Dermis lymphatic vessel endothelial cell (primary cell): ENCODE measurements around the gene ZNF836. TPM values are rescaled to one million over a fixed set of nuclear protein-coding genes. Genes with fewer than 3 reads are reported as not detected.

Experiments used
- total RNA-seq: library from RNA; depleted of rRNA; stranded (reverse); fragments of >200 nt; gene quantifications from 2 replicates; pipeline ENCODE4 v1.2.1, GENCODE V29; 2014

The ZNF836 gene
- 7.3 and 11.1 TPM in 2 replicates for total RNA-seq

DNA sequence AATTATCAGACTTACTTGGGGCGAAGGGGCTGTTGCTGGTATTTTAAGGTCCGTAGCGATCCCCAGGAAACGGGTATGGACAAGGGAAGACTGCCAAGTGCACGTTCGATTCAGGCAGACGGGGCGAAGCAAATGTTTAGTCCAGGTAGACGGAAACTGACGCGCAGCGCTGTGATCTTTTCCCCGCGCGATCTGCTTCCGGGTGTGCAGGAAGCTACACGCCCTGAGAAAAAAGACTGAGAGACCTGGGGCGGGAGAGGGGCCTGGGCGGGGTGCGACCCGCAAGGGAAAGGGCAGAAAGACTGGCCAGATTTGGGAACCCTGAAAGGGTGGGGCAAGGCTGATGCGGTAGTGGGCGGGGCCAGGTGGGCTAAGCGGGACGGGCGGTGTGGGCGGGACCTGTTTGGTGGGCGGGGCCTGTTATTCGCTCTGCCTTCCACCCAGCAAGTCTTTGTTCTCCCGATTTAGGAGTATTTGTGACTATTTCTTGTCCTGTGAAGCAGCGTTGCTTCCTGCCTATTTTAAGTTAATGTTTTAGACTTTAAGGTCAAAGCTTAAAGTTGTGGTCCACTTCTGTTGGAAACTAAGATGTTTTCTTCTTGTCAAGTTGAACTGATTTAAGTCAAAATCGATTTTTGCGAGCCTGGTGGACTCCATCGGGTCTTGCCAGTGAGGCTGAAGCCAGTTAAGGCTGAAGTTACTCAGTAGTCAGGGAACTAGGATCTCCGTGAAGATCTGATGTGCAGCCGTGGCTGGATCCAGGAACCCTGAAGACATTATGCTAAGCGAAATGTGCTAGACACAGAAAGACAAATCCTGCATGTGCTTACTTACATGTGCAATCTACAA, at the start of gene ZNF836:
Gene ZNF836 (minus strand): TSS at position 301 of the 849 bp plus-strand sequence. CDS start 3,549 bp downstream, outside the sequence.

DNA sequence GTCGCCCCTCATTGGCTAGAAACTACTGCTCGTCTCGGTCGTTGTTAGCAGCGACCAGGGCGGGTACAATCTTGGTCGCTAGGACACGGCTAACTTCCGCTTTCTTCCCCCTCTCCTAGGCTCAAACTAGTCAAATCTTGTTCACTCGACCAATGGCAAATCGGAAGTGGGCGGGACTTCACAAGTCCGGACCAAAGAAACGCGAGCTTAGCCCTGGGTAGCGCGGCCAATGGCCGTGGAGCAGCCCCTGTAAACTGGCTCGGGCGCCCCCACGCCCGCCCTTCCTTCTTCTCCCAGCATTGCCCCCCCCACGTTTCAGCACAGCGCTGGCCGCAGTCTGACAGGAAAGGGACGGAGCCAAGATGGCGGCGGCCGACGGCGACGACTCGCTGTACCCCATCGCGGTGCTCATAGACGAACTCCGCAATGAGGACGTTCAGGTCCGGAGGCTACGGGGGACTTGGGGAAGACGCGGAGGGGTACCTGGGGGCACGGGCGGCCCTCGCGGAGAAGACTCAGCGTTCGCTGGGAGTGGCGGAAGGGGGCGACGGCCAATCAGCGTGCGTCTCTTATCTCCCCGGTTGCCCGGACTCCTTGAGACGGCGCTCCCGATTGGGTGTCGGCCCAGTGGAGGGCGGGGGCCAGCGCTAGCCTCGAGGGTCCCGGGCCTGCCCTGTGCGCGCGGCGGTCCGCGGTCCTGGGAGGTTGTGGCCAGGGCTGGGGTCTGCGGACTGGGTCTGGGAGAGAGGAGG, 18.5 kb upstream of the ZNF836 start, which contains the start of gene PPP2R1A:
Gene PPP2R1A (plus strand): TSS at position 318 of the 752 bp plus-strand sequence. CDS start 45 bp downstream, at position 363.

DNA sequence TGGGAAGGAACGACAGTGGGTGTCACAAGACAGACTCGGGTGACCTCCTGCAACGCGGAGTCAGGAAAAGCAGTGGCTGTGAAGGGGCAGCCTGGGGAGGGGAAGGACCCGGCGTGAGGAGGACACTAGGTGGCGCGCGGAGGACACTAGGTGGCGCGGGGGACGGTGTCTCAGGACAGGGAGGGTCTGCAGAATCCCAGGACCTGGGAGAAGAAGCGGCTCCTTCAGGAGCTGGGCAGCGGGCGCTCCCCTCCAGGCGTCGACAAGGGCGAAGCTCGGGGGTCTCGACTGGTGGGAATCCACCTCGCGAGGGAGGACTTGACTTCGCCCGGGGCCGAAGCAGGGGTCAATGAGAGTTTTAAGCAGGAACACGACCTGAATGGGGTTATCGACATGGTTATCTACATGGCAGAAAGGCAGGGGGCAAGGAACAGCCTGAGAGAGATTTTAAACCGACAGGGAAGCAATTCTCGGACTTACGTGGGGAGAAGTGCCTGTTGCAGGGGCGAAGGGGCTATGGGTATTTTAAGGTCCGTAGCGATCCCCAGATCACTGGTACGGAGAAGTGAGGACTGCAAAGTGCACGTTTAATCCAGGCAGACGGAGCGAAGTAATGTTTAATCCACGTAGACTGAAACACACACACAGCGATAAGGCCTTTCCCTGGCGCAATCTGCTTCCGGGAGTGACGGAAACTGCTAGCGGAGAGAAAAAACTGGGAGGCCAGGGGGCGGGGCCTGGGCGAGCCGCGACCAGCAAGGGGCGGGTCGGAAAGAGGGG, 32.0 kb downstream of the ZNF836 start, which contains the start of gene ZNF616:
Gene ZNF616 (minus strand): TSS at position 687 of the 780 bp plus-strand sequence. CDS start 9,426 bp downstream, outside the sequence.

Other genes with a start within 250 kb of the ZNF836 start
- gene ZNF613, start 244.1 kb downstream of the ZNF836 start, total RNA-seq: 8.5 and 10.5 TPM in 2 replicates
- gene ZNF350, start 184.8 kb downstream of the ZNF836 start, total RNA-seq: 11.2 and 13.0 TPM in 2 replicates
- 11.5 and 18.3 TPM in 2 replicates for gene ZNF615, start 163.4 kb downstream of the ZNF836 start, total RNA-seq
- 7.6 and 15.0 TPM in 2 replicates for gene ZNF614, start 143.2 kb downstream of the ZNF836 start, total RNA-seq
- gene ZNF432, start 122.8 kb downstream of the ZNF836 start, total RNA-seq: 5.4 and 8.5 TPM in 2 replicates
- gene ZNF841, start 75.9 kb downstream of the ZNF836 start, total RNA-seq: 9.3 and 14.6 TPM in 2 replicates
- gene ZNF616, start 31.7 kb downstream of the ZNF836 start, total RNA-seq: 7.2 and 10.7 TPM in 2 replicates
- 85.4 and 96.3 TPM in 2 replicates for gene PPP2R1A, start 18.4 kb upstream of the ZNF836 start, total RNA-seq
- gene ZNF766, start 98.0 kb upstream of the ZNF836 start, total RNA-seq: 9.3 and 11.3 TPM in 2 replicates
- 3.9 and 7.1 TPM in 2 replicates for gene ZNF480, start 125.5 kb upstream of the ZNF836 start, total RNA-seq
- 1.2 and 2.0 TPM in 2 replicates for gene ZNF610, start 164.6 kb upstream of the ZNF836 start, total RNA-seq
- 20.6 and 25.8 TPM in 2 replicates for gene ZNF880, start 198.3 kb upstream of the ZNF836 start, total RNA-seq
- 8.3 and 14.4 TPM in 2 replicates for gene ZNF528, start 226.2 kb upstream of the ZNF836 start, total RNA-seq